GM21390 (cell line): ENCODE data around the gene PLCL2.

Experiments used
- ATAC-seq: cut with Tn5 transposase; IDR thresholded peaks from one replicate; pipeline ENCODE4 v1.9.1; 2021; ENCODE audit not compliant: unreplicated experiment

PLCL2 gene

GRCh38 chr3:16865335-16865734 is 19.4 kb upstream of the PLCL2 start:
- ATAC-seq: no peak

- ATAC-seq: no peak
Observed at GRCh38 chr3:16866571-16866970, 18.2 kb upstream of the PLCL2 start.

GRCh38 chr3:16868513-16868912 is 16.2 kb upstream of the PLCL2 start:
- no peak for ATAC-seq

- no peak for ATAC-seq
Observed at GRCh38 chr3:16869261-16870005, 15.3 kb upstream of the PLCL2 start.

- no peak for ATAC-seq
Observed at GRCh38 chr3:16871915-16872842, 12.6 kb upstream of the PLCL2 start.

GRCh38 chr3:16873872-16874271 is 10.9 kb upstream of the PLCL2 start:
- ATAC-seq: no peak

GRCh38 chr3:16875876-16876550 is 8.7 kb upstream of the PLCL2 start:
- no peak for ATAC-seq

GRCh38 chr3:16877505-16877904 is 7.2 kb upstream of the PLCL2 start:
- ATAC-seq: no peak

GRCh38 chr3:16877911-16878310 is 6.8 kb upstream of the PLCL2 start:
- ATAC-seq: no peak

- no peak for ATAC-seq
Observed at GRCh38 chr3:16881896-16882630, 2.7 kb upstream of the PLCL2 start.

GRCh38 chr3:16883057-16883722 is 1.6 kb upstream of the PLCL2 start:
- ATAC-seq: no peak

- no peak for ATAC-seq
Observed at GRCh38 chr3:16883723-16884083, 1.1 kb upstream of the PLCL2 start.

- peak; percentile 42 for ATAC-seq
Observed at GRCh38 chr3:16884084-16884747, 539 bp upstream of the PLCL2 start.

- ATAC-seq: peak; percentile 38
Observed at GRCh38 chr3:16885593-16886302, 993 bp downstream of the PLCL2 start.

- no peak for ATAC-seq
Observed at GRCh38 chr3:16886303-16886683, 1.5 kb downstream of the PLCL2 start.

- no peak for ATAC-seq
Observed at GRCh38 chr3:16887130-16887529, 2.4 kb downstream of the PLCL2 start.

- ATAC-seq: no peak
Observed at GRCh38 chr3:16888356-16888755, 3.6 kb downstream of the PLCL2 start.

- peak; percentile 43 for ATAC-seq
Observed at GRCh38 chr3:16888785-16889607, 4.2 kb downstream of the PLCL2 start.
